ENCODE results near the gene CD248. TPM values are rescaled to one million over a fixed set of nuclear protein-coding genes. Genes with fewer than 3 reads are reported as not detected.
A peak's percentile ranks its signal among the peaks of the same experiment; 100 is the strongest.
"Not testable (repeated sequence)": the region's sequence is repeated elsewhere in the genome, so short reads cannot be mapped to it uniquely, and the experiment has no call there.

The CD248 gene
- total and polyA plus RNA-seq, 3 experiments from 2014 or later = 2.9 to 18.9 (median 3.1) TPM

- peaks cover 0 to 7% of the 10 kb centered on the region in 2 donors for H3K27me3 Mint-ChIP-seq
- H3K4me3 Mint-ChIP-seq = peak within 1 kb of the TSS; percentile 61 to 89 (median 67)
- Histone ChIP-seq H3K36me3 (ENCODE audit: insufficient read depth, low read length) (peaks cover 25% of the 10 kb centered on the region), H3K27me3 (ENCODE audit: insufficient read depth, low read length, poor library complexity, severe bottlenecking) (no peaks in the 10 kb centered on the region), H3K9me3 (ENCODE audit: low read length) (no peaks in the 10 kb centered on the region), H3K27ac (ENCODE audit: low read depth, low read length) (no peak within 1 kb of the TSS), H3K4me1 (ENCODE audit: insufficient read depth, low read length) (peaks cover 35% of the 10 kb centered on the region), H3K4me3 (ENCODE audit: low read length) (no peak within 1 kb of the TSS)
- DNase-seq = peak in 4 of 5 donors; percentile 45 to 54 (median 50)
- peak within 1 kb of the TSS; percentile 19 to 96 (median 81) for H3K27ac Mint-ChIP-seq
- peaks cover 37 to 59% (median 43%) of the 10 kb centered on the region in 3 donors for H3K4me1 Mint-ChIP-seq
- H3K9me3 Mint-ChIP-seq = no peaks in the 10 kb centered on the region
- ChIA-PET CTCF (interaction anchor here (0.8 to 1.1 kb wide), 2 partner anchors 11 to 22 kb away, joined by 3 to 8 read pairs; partner anchors contain the start of gene YIF1A), POLR2A (interaction anchor here (0.8 to 1.0 kb wide), 2 partner anchors 11 to 12 kb away, joined by 3 to 4 read pairs; partner anchors contain the start of gene YIF1A)
- peaks cover 2 to 42% (median 9%) of the 10 kb centered on the region in 3 donors for H3K36me3 Mint-ChIP-seq
Measured at GRCh38 chr11:66277471-66278362, 39.1 kb downstream of the CD248 start, which contains the start of gene CNIH2. Gene CNIH2, plus strand, starts transcription at chr11:66278175. Its CDS starts 282 bp downstream, at chr11:66278457.

GRCh38 chr11:66277064-66277463, 39.8 kb downstream of the CD248 start:
- H3K27ac ChIP-seq (ENCODE audit: low read depth, low read length); H3K27me3 Mint-ChIP-seq; H3K9me3 ChIP-seq (ENCODE audit: low read length); H3K27me3 ChIP-seq (ENCODE audit: insufficient read depth, low read length, poor library complexity, severe bottlenecking); H3K9me3 Mint-ChIP-seq; H3K4me3 ChIP-seq (ENCODE audit: low read length); DNase-seq: not testable (repeated sequence)
- Histone ChIP-seq H3K4me1 (ENCODE audit: insufficient read depth, low read length) (peaks cover 37% of the 10 kb centered on the region), H3K36me3 (ENCODE audit: insufficient read depth, low read length) (peaks cover 31% of the 10 kb centered on the region)
- ChIA-PET POLR2A (interaction anchor here (0.8 to 1.0 kb wide), 2 partner anchors 11 to 12 kb away, joined by 3 to 4 read pairs; partner anchors contain the start of gene YIF1A), CTCF (interaction anchor here (0.8 kb wide), 1 partner anchor 12 kb away, joined by 3 read pairs; the partner anchor contains the start of gene YIF1A)
- Mint-ChIP-seq H3K27ac (peak overlapping the region in 7 of 8 donors; percentile 21 to 79 (median 66)), H3K36me3 (peaks cover 6 to 48% (median 13%) of the 10 kb centered on the region in 3 donors), H3K4me3 (peak overlapping the region in 5 of 7 donors; percentile 7 to 57 (median 44)), H3K4me1 (peaks cover 37 to 59% (median 43%) of the 10 kb centered on the region in 3 donors)

- peaks cover 36% of the 10 kb centered on the region for H3K36me3 ChIP-seq (ENCODE audit: insufficient read depth, low read length)
- Mint-ChIP-seq H3K4me1 (peaks cover 39 to 60% (median 46%) of the 10 kb centered on the region in 3 donors), H3K27ac (peak overlapping the region in 3 of 8 donors; percentile 15 to 69 (median 60)), H3K36me3 (peaks cover 6 to 53% (median 13%) of the 10 kb centered on the region in 3 donors), H3K4me3 (peak overlapping the region in 4 of 7 donors; percentile 7 to 57 (median 46))
- ChIA-PET POLR2A (interaction anchor here (0.8 to 1.0 kb wide), 2 partner anchors 11 to 13 kb away, joined by 3 to 4 read pairs; partner anchors contain the start of gene YIF1A), CTCF (interaction anchor here (0.8 kb wide), 1 partner anchor 12 kb away, joined by 3 read pairs; the partner anchor contains the start of gene YIF1A)
- H3K27me3 ChIP-seq (ENCODE audit: insufficient read depth, low read length, poor library complexity, severe bottlenecking); DNase-seq; H3K4me3 ChIP-seq (ENCODE audit: low read length); H3K9me3 ChIP-seq (ENCODE audit: low read length); H3K9me3 Mint-ChIP-seq; H3K27ac ChIP-seq (ENCODE audit: low read depth, low read length); H3K27me3 Mint-ChIP-seq: not testable (repeated sequence)
- peaks cover 37% of the 10 kb centered on the region for H3K4me1 ChIP-seq (ENCODE audit: insufficient read depth, low read length)
Measured at GRCh38 chr11:66276619-66277018, 40.2 kb downstream of the CD248 start.

GRCh38 chr11:66275984-66276612, 40.7 kb downstream of the CD248 start:
- no peak overlapping the region for H3K4me3 ChIP-seq (ENCODE audit: low read length)
- DNase-seq = no peak
- no peaks in the 10 kb centered on the region for H3K9me3 ChIP-seq (ENCODE audit: low read length)
- POLR2A ChIA-PET = no interaction called here
- Mint-ChIP-seq H3K36me3 (peaks cover 6 to 55% (median 13%) of the 10 kb centered on the region in 3 donors), H3K27ac (peak overlapping the region in 2 of 8 donors; percentile 45 to 69), H3K4me3 (no peak overlapping the region), H3K4me1 (peaks cover 36 to 57% (median 44%) of the 10 kb centered on the region in 3 donors), H3K9me3 (no peaks in the 10 kb centered on the region), H3K27me3 (peaks cover 0 to 5% of the 10 kb centered on the region in 2 donors)
- H3K27ac ChIP-seq (ENCODE audit: low read depth, low read length) = no peak overlapping the region
- no peaks in the 10 kb centered on the region for H3K27me3 ChIP-seq (ENCODE audit: insufficient read depth, low read length, poor library complexity, severe bottlenecking)
- CTCF ChIA-PET = no interaction called here
- H3K4me1 ChIP-seq (ENCODE audit: insufficient read depth, low read length) = peaks cover 39% of the 10 kb centered on the region
- peaks cover 36% of the 10 kb centered on the region for H3K36me3 ChIP-seq (ENCODE audit: insufficient read depth, low read length)

- DNase-seq = no peak
Measured at GRCh38 chr11:66275396-66275795, 41.4 kb downstream of the CD248 start.

GRCh38 chr11:66274219-66274618, 42.6 kb downstream of the CD248 start:
- POLR2A ChIA-PET = no interaction called here

More at GRCh38 chr11:66275396-66275795, 41.4 kb downstream of the CD248 start:
- H3K4me1 Mint-ChIP-seq = peaks cover 39 to 59% (median 45%) of the 10 kb centered on the region in 3 donors
- POLR2A ChIA-PET = no interaction called here
- CTCF ChIA-PET = no interaction called here
- H3K27me3 Mint-ChIP-seq = peaks cover 0 to 2% of the 10 kb centered on the region in 2 donors
- Histone ChIP-seq H3K4me3 (ENCODE audit: low read length) (no peak overlapping the region), H3K4me1 (ENCODE audit: insufficient read depth, low read length) (peaks cover 45% of the 10 kb centered on the region), H3K9me3 (ENCODE audit: low read length) (no peaks in the 10 kb centered on the region), H3K36me3 (ENCODE audit: insufficient read depth, low read length) (peaks cover 36% of the 10 kb centered on the region), H3K27ac (ENCODE audit: low read depth, low read length) (no peak overlapping the region), H3K27me3 (ENCODE audit: insufficient read depth, low read length, poor library complexity, severe bottlenecking) (no peaks in the 10 kb centered on the region)
- H3K27ac Mint-ChIP-seq = peak overlapping the region in 2 of 8 donors; percentile 36 to 67
- H3K4me3 Mint-ChIP-seq = peak overlapping the region in 1 of 7 donors; percentile 61
- peaks cover 9 to 59% (median 13%) of the 10 kb centered on the region in 3 donors for H3K36me3 Mint-ChIP-seq
- H3K9me3 Mint-ChIP-seq = no peaks in the 10 kb centered on the region

GRCh38 chr11:66272596-66272995, 44.2 kb downstream of the CD248 start:
- Mint-ChIP-seq H3K9me3 (no peaks in the 10 kb centered on the region), H3K4me3 (peak overlapping the region; percentile 67 to 86 (median 79)), H3K27me3 (peaks cover 0 to 7% of the 10 kb centered on the region in 2 donors), H3K27ac (peak overlapping the region; percentile 70 to 93 (median 91)), H3K36me3 (peaks cover 9 to 73% (median 13%) of the 10 kb centered on the region in 3 donors), H3K4me1 (peaks cover 56 to 67% (median 60%) of the 10 kb centered on the region in 3 donors)
- Histone ChIP-seq H3K27ac (ENCODE audit: low read depth, low read length) (peak overlapping the region; percentile 16), H3K4me1 (ENCODE audit: insufficient read depth, low read length) (peaks cover 47% of the 10 kb centered on the region), H3K27me3 (ENCODE audit: insufficient read depth, low read length, poor library complexity, severe bottlenecking) (no peaks in the 10 kb centered on the region), H3K36me3 (ENCODE audit: insufficient read depth, low read length) (peaks cover 36% of the 10 kb centered on the region), H3K4me3 (ENCODE audit: low read length) (no peak overlapping the region), H3K9me3 (ENCODE audit: low read length) (no peaks in the 10 kb centered on the region)
- DNase-seq = peak in 3 of 5 donors; percentile 28 to 60 (median 30)
- ChIA-PET CTCF (interaction anchor here (4.1 kb wide), 1 partner anchor 9 kb away, joined by 25 read pairs; no protein-coding TSS in a partner anchor), POLR2A (interaction anchor here (0.7 kb wide), 1 partner anchor 166 kb away, joined by 3 read pairs; the partner anchor contains the start of gene MRPL11)

More at GRCh38 chr11:66274219-66274618, 42.6 kb downstream of the CD248 start:
- Mint-ChIP-seq H3K4me1 (peaks cover 51 to 65% (median 52%) of the 10 kb centered on the region in 3 donors), H3K27me3 (peaks cover 0 to 2% of the 10 kb centered on the region in 2 donors), H3K27ac (peak overlapping the region in 3 of 8 donors; percentile 3 to 91 (median 57)), H3K9me3 (no peaks in the 10 kb centered on the region), H3K4me3 (peak overlapping the region in 2 of 7 donors; percentile 6 to 38), H3K36me3 (peaks cover 9 to 63% (median 13%) of the 10 kb centered on the region in 3 donors)
- Histone ChIP-seq H3K36me3 (ENCODE audit: insufficient read depth, low read length) (peaks cover 36% of the 10 kb centered on the region), H3K27ac (ENCODE audit: low read depth, low read length) (no peak overlapping the region), H3K4me1 (ENCODE audit: insufficient read depth, low read length) (peaks cover 56% of the 10 kb centered on the region), H3K9me3 (ENCODE audit: low read length) (no peaks in the 10 kb centered on the region), H3K27me3 (ENCODE audit: insufficient read depth, low read length, poor library complexity, severe bottlenecking) (no peaks in the 10 kb centered on the region), H3K4me3 (ENCODE audit: low read length) (no peak overlapping the region)
- CTCF ChIA-PET = interaction anchor here (4.1 kb wide), 1 partner anchor 8 kb away, joined by 25 read pairs; no protein-coding TSS in a partner anchor
- DNase-seq = no peak
